ENCODE data around the gene RASD1. TPM values are rescaled to one million over a fixed set of nuclear protein-coding genes. Genes with fewer than 3 reads are reported as not detected.
"Not testable (repeated sequence)": the region's sequence is repeated elsewhere in the genome, so short reads cannot be mapped to it uniquely, and the experiment has no call there.

Gene RASD1
- polyA plus RNA-seq, 1 experiment, result 0.55 TPM

DNA sequence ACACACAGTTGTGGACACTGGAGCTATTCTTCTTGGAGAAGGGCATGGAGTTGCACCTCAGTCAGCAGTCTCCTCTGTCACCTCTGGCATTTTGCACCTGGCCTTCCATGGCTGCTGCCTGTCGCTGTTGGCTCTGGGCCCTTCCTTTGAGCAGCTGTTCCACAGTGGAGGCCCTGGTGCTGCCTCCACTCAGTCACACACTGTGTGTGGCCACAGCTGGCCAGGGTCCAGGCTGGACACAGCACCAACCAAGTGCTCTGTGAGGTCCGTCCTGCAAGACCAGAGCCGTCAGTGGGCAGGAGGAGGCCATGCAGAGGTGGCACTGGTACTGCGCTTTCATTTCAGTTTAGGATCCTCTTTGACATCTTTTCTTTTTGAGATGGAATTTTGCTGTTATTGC lies 41.0 kb downstream of the RASD1 start:
- TF ChIP-seq, protein P1, sequence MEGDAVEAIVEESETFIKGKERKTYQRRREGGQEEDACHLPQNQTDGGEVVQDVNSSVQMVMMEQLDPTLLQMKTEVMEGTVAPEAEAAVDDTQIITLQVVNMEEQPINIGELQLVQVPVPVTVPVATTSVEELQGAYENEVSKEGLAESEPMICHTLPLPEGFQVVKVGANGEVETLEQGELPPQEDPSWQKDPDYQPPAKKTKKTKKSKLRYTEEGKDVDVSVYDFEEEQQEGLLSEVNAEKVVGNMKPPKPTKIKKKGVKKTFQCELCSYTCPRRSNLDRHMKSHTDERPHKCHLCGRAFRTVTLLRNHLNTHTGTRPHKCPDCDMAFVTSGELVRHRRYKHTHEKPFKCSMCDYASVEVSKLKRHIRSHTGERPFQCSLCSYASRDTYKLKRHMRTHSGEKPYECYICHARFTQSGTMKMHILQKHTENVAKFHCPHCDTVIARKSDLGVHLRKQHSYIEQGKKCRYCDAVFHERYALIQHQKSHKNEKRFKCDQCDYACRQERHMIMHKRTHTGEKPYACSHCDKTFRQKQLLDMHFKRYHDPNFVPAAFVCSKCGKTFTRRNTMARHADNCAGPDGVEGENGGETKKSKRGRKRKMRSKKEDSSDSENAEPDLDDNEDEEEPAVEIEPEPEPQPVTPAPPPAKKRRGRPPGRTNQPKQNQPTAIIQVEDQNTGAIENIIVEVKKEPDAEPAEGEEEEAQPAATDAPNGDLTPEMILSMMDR (IDR thresholded peaks at IDR 0.05; ENCODE audit: low read depth, low read length), result no peak
- DNase-seq (ENCODE audit: low read depth, low spot score), result no peak
- H3K27me3 ChIP-seq (ENCODE audit: control insufficient read depth, insufficient read depth, low read length), result peaks cover 5% of the 10 kb centered on the region
- no peak overlapping the region for H3K4me3 ChIP-seq (ENCODE audit: low read depth, low read length)
- no peak overlapping the region for H3K27ac ChIP-seq (ENCODE audit: low read depth, low read length)
- CTCF ChIA-PET, result no interaction called here
- H3K9me3 ChIP-seq (ENCODE audit: control insufficient read depth, insufficient read depth, low read length), result no peaks in the 10 kb centered on the region
- POLR2A ChIA-PET, result no interaction called here

DNA sequence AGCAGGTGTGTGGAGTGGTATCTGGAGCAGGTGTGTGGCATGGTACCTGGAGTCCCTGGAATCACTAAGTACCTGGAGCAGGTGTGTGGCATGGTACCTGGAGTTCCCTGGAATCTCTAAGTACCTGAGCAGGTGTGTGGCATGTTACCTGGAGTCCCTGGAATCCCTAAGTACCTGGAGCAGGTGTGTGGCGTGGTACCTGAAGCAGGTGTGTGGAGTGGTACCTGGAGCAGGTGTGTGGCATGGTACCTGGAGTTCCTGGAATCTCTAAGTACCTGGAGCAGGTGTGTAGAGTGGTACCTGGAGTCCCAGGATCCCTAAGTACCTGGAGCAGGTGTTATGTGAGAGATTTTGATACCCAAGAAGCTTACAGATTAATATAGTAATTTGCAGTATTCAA lies 41.5 kb downstream of the RASD1 start:
- H3K27ac ChIP-seq (ENCODE audit: low read depth, low read length); H3K4me3 ChIP-seq (ENCODE audit: low read depth, low read length); H3K27me3 ChIP-seq (ENCODE audit: control insufficient read depth, insufficient read depth, low read length); POLR2A ChIA-PET; CTCF ChIA-PET; DNase-seq (ENCODE audit: low read depth, low spot score); H3K9me3 ChIP-seq (ENCODE audit: control insufficient read depth, insufficient read depth, low read length): not testable (repeated sequence)

DNA sequence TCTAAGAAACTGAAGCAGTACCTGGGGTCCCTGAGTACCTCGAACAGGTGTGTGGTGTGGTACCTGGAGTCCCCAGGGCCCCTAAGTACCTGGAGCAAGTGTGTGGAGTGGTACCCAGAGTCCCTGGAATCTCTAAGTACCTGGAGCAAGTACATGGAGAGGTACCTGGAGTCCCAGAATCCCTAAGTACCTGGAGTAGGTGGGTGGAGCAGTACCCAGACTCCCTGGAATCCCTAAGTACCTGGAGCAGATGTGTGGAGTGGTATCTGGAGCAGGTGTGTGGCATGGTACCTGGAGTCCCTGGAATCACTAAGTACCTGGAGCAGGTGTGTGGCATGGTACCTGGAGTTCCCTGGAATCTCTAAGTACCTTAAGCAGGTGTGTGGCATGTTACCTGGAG lies 41.9 kb downstream of the RASD1 start:
- CTCF ChIA-PET, result no interaction called here
- no peak for DNase-seq (ENCODE audit: low read depth, low spot score)

DNA sequence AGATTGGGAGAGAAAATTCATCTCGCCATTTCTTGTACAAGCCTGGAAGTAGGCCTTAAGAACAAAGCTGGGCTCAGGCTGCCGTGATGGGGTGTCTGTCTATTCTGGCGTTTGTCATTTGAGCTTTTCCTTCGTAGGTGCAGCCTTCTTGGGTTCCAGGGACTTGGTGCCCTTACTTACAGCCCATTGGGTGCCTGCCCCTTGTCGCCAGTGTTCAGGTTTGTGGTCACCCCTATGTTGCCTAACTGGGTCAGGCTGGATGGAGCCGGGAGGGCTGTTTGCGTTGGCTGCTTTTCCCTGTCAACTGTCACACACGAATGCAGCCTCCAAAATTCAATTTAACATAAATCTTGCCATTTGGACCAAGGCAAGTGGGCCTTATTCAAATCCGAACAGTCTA lies 43.1 kb downstream of the RASD1 start:
- peaks cover 5% of the 10 kb centered on the region for H3K27me3 ChIP-seq (ENCODE audit: control insufficient read depth, insufficient read depth, low read length)
- H3K27ac ChIP-seq (ENCODE audit: low read depth, low read length), result no peak overlapping the region
- no peaks in the 10 kb centered on the region for H3K9me3 ChIP-seq (ENCODE audit: control insufficient read depth, insufficient read depth, low read length)
- TF ChIP-seq, protein P1 (IDR thresholded peaks at IDR 0.05; ENCODE audit: low read depth, low read length), result no peak
- H3K4me3 ChIP-seq (ENCODE audit: low read depth, low read length), result no peak overlapping the region
- CTCF ChIA-PET, result no interaction called here
- no peak for DNase-seq (ENCODE audit: low read depth, low spot score)
- POLR2A ChIA-PET, result no interaction called here

More for the DNA sequence above, 41.9 kb downstream of the RASD1 start:
- peaks cover 5% of the 10 kb centered on the region for H3K27me3 ChIP-seq (ENCODE audit: control insufficient read depth, insufficient read depth, low read length)
- TF ChIP-seq, protein P1 (IDR thresholded peaks at IDR 0.05; ENCODE audit: low read depth, low read length), result no peak
- no peak overlapping the region for H3K4me3 ChIP-seq (ENCODE audit: low read depth, low read length)
- POLR2A ChIA-PET, result no interaction called here
- no peak overlapping the region for H3K27ac ChIP-seq (ENCODE audit: low read depth, low read length)
- no peaks in the 10 kb centered on the region for H3K9me3 ChIP-seq (ENCODE audit: control insufficient read depth, insufficient read depth, low read length)

DNA sequence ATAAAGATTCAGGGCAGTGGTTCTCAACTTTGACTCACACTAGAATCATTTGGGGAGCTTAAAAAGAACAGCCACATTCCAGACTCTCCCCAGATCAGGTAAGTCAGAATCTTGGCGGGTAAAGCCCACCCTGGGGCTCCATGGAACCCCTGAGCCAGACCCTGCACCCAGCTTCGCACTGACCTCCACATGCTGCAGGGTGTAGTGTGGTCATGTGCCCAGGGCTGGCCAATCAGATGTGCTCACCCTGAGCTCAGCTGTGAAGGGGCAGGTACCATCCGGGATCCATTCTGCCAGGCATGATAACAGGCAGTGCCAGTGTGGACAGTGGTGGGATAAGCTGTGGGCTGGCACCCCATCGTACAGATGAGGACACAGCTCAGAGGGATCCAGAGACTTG lies 47.5 kb downstream of the RASD1 start:
- no peaks in the 10 kb centered on the region for H3K27me3 ChIP-seq (ENCODE audit: control insufficient read depth, insufficient read depth, low read length)
- POLR2A ChIA-PET, result interaction anchor here (1.2 to 1.7 kb wide), 2 partner anchors 9 to 13 kb away, joined by 3 to 4 read pairs; no protein-coding TSS in a partner anchor

More for the DNA sequence above, 47.5 kb downstream of the RASD1 start:
- Histone ChIP-seq H3K4me3 (ENCODE audit: low read depth, low read length) (no peak overlapping the region), H3K9me3 (ENCODE audit: control insufficient read depth, insufficient read depth, low read length) (peaks cover 7% of the 10 kb centered on the region), H3K27ac (ENCODE audit: low read depth, low read length) (no peak overlapping the region)
- CTCF ChIA-PET, result interaction anchor here (0.8 to 1.4 kb wide), 3 partner anchors 48 to 121 kb away, joined by 3 read pairs; partner anchors contain the start of gene RASD1
- TF ChIP-seq, protein P1 (IDR thresholded peaks at IDR 0.05; ENCODE audit: low read depth, low read length), result no peak
- DNase-seq (ENCODE audit: low read depth, low spot score), result no peak
